Parathyroid adenoma (tissue), 2 donors: ENCODE measurements around the gene AUTS2.

Experiments
- H2AFZ ChIP-seq: fragments of 300-600 bp; sonication (generic); one replicate; pipeline ENCODE4 v1.7.0; 2017; ENCODE audit warnings: antibody characterized with exemption, mild to moderate bottlenecking
- H3K27ac ChIP-seq: fragments of 300-600 bp; sonication (generic); one replicate; pipeline ENCODE4 v1.7.0; 2017
- H3K27me3 ChIP-seq: fragments of 300-600 bp; sonication (generic); one replicate; pipeline ENCODE4 v1.7.0; 2017; ENCODE audit warnings: low read length; ENCODE audit not compliant: control insufficient read depth, insufficient read depth
- H3K36me3 ChIP-seq: fragments of 300-600 bp; sonication (generic); one replicate; pipeline ENCODE4 v1.7.0; 2017; ENCODE audit warnings: low read length; ENCODE audit not compliant: control insufficient read depth, insufficient read depth
- H3K4me1 ChIP-seq: fragments of 300-600 bp; sonication (generic); one replicate; pipeline ENCODE4 v1.7.0; 2017; ENCODE audit warnings: control low read depth
- H3K4me2 ChIP-seq: fragments of 300-600 bp; sonication (generic); one replicate; pipeline ENCODE4 v1.7.0; 2017; ENCODE audit warnings: low read length
- H3K4me3 ChIP-seq: fragments of 300-600 bp; sonication (generic); one replicate; pipeline ENCODE4 v1.7.0; 2017; ENCODE audit warnings: low read depth, low read length
- H3K79me2 ChIP-seq: fragments of 300-600 bp; sonication (generic); one replicate; pipeline ENCODE4 v1.7.0; 2017; ENCODE audit warnings: control low read depth
- H3K9ac ChIP-seq: fragments of 300-600 bp; sonication (generic); one replicate; pipeline ENCODE4 v1.7.0; 2017; ENCODE audit warnings: mild to moderate bottlenecking
- H3K9me3 ChIP-seq: fragments of 300-600 bp; sonication (generic); one replicate; pipeline ENCODE4 v1.7.0; 2017; ENCODE audit warnings: low read length; ENCODE audit not compliant: control insufficient read depth
- TF ChIP-seq, protein P1 (sequence below): fragments of 300-600 bp; sonication (generic); IDR thresholded peaks from one replicate; pipeline ENCODE4 v1.7.0; 2017; ENCODE audit warnings: antibody characterized with exemption, mild to moderate bottlenecking
- donor health status: primary hyperparathyroidism.

Gene AUTS2

DNA sequence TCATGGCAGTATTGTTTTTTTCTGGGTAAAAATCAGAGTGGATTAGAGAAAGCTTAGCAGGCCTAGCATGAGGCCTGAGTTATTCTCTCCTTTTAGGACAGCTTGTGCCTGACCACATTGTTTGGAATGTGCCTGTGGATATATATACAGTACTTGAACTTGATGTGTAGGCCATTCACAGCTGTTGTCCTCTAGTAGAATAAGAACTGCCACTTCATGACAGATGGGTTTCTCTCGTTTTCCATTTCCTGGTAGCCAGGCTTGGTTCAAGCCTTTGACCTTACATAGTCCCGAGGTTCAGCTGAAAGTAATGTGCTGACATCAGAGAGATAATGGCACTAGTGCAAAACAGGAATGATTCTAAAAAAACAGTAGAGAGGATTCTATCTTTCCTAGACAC lies 473.9 kb downstream of the AUTS2 start:
- H3K4me1 ChIP-seq, result peaks cover 5% of the 10 kb centered on the region
- H3K9me3 ChIP-seq, result no peaks in the 10 kb centered on the region
- H3K27ac ChIP-seq, result no peak overlapping the region
- no peaks in the 10 kb centered on the region for H3K27me3 ChIP-seq
- no peaks in the 10 kb centered on the region for H3K36me3 ChIP-seq
- H3K4me3 ChIP-seq, result no peak overlapping the region
- H3K9ac ChIP-seq, result no peak overlapping the region
- no peaks in the 10 kb centered on the region for H3K79me2 ChIP-seq
- H3K4me2 ChIP-seq, result no peak overlapping the region
- no peak overlapping the region for H2AFZ ChIP-seq
- TF ChIP-seq, protein P1, sequence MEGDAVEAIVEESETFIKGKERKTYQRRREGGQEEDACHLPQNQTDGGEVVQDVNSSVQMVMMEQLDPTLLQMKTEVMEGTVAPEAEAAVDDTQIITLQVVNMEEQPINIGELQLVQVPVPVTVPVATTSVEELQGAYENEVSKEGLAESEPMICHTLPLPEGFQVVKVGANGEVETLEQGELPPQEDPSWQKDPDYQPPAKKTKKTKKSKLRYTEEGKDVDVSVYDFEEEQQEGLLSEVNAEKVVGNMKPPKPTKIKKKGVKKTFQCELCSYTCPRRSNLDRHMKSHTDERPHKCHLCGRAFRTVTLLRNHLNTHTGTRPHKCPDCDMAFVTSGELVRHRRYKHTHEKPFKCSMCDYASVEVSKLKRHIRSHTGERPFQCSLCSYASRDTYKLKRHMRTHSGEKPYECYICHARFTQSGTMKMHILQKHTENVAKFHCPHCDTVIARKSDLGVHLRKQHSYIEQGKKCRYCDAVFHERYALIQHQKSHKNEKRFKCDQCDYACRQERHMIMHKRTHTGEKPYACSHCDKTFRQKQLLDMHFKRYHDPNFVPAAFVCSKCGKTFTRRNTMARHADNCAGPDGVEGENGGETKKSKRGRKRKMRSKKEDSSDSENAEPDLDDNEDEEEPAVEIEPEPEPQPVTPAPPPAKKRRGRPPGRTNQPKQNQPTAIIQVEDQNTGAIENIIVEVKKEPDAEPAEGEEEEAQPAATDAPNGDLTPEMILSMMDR, result no peak

DNA sequence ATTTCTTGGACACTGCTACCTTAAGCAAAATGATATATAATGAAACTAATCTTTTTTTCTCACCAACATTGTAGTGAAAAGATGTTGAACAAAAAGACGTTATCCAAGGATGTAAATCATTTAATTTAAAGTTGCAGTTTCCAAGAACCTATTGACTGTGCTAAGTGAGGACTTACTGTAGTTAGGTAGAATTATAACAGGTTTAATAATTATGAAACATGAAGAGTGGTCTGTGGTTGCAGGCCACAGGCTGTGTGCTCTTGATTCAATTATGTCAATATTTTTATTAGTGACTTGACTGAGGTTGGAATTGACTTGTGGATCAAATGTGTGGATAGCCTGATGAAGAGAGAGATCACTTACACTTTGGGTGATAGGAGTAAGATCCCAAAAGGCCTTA lies 478.1 kb downstream of the AUTS2 start:
- Histone ChIP-seq H3K4me3 (no peak overlapping the region), H3K4me1 (peaks cover 5% of the 10 kb centered on the region), H3K36me3 (no peaks in the 10 kb centered on the region), H3K27ac (no peak overlapping the region), H3K79me2 (no peaks in the 10 kb centered on the region), H3K9ac (no peak overlapping the region), H3K27me3 (no peaks in the 10 kb centered on the region), H3K4me2 (no peak overlapping the region), H2AFZ (no peak overlapping the region), H3K9me3 (no peaks in the 10 kb centered on the region)
- TF ChIP-seq, protein P1, result no peak

DNA sequence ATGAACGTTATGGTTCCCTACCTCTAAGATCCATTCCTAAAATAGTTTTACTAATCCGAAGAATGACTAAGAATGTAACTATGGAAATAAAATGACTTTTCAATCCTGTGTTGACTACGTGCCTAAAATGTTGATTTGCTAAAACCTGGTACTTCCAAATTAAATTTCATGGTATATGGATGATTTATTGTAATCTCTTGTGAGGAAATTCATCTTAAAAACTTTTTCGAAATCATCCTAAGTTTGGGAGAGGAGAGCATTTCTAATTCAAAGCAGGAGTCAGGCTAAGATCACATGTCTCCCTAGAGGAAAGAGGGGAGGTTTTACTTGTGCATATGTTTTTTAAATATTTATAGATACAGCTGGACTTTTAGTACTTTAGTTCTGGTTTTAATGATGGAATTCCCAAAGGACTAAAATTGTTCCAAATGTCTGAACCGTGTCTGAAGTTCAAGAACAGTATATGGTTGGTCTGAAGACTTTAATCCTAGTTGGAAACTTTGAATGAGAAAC lies 483.9 kb downstream of the AUTS2 start:
- H3K9ac ChIP-seq, result no peak overlapping the region
- H3K27me3 ChIP-seq, result no peaks in the 10 kb centered on the region
- H3K79me2 ChIP-seq, result no peaks in the 10 kb centered on the region
- no peak overlapping the region for H3K27ac ChIP-seq
- H3K36me3 ChIP-seq, result no peaks in the 10 kb centered on the region
- TF ChIP-seq, protein P1, result no peak
- H3K4me2 ChIP-seq, result no peak overlapping the region
- H3K4me1 ChIP-seq, result no peaks in the 10 kb centered on the region
- H3K9me3 ChIP-seq, result no peaks in the 10 kb centered on the region
- no peak overlapping the region for H3K4me3 ChIP-seq
- no peak overlapping the region for H2AFZ ChIP-seq

DNA sequence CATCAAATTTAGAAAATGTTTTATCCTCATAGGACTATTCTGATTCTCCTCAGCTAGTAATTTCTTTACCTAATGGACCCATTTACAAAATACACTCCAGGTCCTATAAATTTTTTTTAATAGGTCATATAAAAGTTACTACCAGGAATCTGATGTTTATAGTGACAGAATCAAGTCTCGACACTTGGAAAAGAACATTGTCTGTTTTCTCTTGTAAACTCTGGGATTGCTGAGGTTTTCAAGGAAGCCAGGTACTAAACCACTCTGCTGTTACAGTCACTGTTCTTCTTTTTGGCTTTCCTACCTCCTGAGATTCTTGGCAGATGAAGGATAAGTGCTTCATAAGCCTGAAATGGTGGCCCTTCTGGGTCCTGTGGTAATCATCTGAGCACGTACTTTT lies 493.1 kb downstream of the AUTS2 start:
- Histone ChIP-seq H3K36me3 (no peaks in the 10 kb centered on the region), H3K9me3 (no peaks in the 10 kb centered on the region), H3K79me2 (no peaks in the 10 kb centered on the region), H2AFZ (no peak overlapping the region), H3K4me3 (no peak overlapping the region), H3K9ac (no peak overlapping the region), H3K4me2 (no peak overlapping the region), H3K27me3 (no peaks in the 10 kb centered on the region), H3K27ac (no peak overlapping the region), H3K4me1 (no peaks in the 10 kb centered on the region)
- TF ChIP-seq, protein P1, result no peak

DNA sequence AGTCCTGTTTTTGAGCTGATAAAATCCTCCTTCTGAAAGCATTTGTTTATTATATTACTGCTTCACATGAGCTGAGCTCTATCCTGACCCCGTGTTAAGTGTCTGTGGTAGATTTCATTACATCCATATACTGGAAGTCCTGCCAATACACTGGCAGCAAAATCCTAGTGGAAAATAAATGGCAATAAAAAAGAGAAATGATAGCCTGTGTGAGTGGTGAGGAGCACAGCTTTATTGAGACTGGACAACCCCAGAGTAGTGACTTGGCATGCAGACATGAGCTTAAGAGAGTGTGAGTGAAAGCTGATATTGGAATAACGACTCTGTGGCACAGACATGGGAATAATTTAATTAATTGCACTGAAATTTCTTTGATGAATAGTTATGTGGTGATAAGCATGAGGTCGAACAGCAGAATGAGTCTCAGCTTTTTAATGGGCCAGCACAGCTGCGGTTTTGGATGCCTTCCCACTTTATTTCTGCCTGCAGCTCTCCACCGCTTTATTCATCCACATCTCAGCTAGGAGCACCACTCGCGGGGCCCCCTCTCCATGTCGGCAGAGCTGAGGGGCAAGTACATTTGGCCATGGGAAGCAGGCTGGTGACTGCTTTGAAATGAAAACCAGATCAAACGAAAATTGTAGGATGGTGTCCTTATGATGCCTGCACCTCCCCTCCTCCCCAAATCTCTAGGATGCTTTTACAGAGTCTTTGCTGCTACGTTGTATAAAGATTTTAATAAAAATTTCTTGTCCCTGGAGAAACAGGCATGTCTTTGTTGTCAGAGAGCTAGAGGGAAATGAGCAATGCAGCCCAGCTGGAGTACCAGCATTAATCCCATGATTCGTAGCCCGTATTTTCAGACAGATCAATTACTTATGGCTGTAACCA lies 494.3 kb downstream of the AUTS2 start:
- Histone ChIP-seq H3K4me1 (no peaks in the 10 kb centered on the region), H3K4me2 (no peak overlapping the region), H3K4me3 (no peak overlapping the region), H3K27me3 (no peaks in the 10 kb centered on the region), H2AFZ (no peak overlapping the region), H3K9me3 (no peaks in the 10 kb centered on the region), H3K27ac (no peak overlapping the region), H3K9ac (no peak overlapping the region), H3K79me2 (no peaks in the 10 kb centered on the region), H3K36me3 (no peaks in the 10 kb centered on the region)
- TF ChIP-seq, protein P1, result no peak
